Measurements from ENCODE around the gene CTIF.
"Not testable (repeated sequence)": the region's sequence is repeated elsewhere in the genome, so short reads cannot be mapped to it uniquely, and the experiment has no call there.

Gene CTIF

DNA sequence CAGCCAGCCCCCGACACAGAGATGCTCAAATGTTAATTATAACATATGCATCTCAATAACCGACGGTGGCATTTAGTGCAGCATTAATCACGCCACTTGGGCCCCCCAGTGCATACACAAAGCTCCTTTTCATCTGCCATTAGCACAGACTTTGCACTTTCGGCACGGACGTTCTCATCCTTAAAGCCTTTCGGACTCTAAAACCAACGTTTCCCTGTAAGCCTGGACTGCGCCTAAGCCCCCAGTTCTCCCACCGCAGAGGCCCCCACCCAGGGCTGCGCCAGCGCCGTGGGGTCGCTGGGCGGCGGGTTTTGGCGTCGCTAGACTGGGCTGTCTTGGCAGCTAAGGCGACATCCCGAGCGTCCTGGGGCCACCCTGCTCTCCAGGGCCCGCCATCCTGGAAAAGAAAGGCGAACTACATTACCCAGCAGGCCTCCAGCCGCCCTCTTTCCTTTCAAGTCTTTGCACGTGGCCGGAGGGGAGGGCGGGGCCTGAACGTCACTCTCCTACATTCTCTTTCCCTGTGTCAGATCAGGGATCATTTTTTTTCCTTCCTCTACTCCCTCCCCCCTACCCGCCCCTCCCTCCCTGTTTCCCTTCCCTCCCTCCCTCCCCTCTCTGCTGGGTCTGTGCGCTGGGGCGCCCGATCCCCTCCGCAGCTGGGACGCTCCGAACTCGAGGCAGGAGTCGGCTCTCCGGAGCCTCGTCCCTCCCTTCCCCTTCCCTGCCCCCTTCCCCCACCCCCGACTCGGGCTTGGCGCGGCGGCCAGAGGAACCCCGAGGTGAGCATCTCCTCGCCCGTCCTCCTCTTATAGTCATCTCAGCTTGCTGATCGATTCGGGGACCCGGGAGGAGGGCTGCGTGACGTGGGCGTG is at the start of gene CTIF:
CTIF (plus strand) TSS at position 501 of the 875 bp plus-strand sequence. CDS start 80,535 bp downstream, outside the sequence.
- peak; percentile 7 for DNase-seq

DNA sequence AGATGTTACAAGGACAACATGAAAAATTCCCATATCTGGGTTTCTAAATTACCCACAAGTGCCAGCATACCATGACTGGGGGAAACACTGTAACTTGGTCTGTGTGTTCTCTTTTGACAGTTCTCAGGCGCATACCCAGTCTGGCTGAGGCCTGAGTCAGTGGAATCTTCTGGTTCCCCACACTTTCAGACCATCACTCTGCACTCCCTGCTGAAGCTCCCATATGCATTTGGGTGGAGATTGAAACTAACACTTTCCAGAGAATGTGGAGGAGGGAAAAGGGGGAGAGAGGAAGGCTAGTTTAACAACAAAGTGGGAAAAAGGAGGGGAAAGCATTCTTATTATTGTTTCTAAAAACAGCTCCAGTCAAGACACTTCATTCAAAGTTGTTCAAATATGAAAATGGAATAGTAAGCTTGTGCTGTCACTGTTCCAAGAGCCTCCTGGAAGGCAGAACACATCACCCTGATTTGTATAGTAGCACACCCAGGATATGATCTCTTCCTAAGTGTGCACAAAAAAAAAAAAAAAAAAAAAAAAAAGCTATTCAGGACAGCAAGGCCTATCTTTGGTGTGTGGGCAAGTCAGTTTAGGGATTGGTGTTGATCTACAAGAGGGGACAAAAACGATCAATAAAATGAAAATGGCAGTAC is 48.1 kb upstream of the CTIF start:
- DNase-seq: no peak

DNA sequence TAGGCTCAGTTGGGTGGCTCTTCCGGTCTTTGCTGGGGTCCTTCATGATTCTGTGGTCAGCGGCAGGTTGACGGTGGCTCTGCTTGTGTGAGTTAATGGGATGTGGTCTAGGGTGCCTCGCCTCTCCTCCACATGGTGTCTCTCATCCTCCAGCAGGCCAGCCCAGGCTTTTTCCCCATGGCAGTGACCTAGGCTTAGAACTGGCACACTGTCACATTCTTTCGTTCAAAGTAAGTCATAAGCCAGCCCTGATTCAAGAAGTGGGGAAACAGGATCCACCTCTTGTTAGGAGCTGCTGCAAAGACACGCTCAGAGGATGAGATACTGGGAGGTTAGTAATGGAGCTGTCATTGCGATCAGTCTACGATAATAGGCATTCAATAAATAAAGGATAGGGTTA is 46.0 kb upstream of the CTIF start:
- DNase-seq: no peak

DNA sequence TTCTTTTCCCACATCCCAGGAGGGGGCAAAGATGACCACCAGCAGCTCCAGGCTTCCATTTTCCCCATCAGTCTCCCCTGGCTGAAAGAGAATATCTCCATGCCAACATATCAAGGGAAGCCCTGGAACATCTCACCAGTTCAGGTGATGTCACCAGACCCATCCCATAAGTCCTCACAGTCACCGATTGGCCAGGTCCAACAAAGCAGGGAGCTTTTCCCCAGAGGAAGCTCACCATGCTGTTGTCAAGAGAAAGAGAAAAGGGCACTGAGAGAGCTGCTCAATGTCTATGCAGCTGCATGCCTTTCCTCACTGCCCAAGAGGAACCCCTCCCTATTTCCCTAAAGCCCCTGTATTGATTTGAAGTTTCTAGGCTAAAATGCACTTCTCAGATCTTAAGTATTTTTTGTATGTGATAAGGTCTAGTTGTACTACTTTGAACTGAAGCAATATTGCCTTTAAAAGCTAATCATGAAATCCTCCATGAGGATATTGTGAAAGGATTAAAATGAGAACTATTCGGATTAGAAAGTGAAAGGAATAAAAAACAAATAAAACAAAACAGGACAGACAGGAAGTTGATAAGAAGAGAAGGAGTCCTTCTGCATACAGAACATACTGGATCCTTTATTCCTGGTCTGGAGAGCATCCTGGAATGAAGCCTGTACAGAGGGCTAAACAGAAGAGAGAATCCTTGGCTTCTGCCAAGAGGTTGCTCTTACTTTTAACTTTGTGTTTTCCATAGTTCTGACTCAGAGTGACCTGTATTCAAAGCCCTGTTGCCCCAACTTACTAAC is 45.2 kb upstream of the CTIF start:
- no peak for DNase-seq

DNA sequence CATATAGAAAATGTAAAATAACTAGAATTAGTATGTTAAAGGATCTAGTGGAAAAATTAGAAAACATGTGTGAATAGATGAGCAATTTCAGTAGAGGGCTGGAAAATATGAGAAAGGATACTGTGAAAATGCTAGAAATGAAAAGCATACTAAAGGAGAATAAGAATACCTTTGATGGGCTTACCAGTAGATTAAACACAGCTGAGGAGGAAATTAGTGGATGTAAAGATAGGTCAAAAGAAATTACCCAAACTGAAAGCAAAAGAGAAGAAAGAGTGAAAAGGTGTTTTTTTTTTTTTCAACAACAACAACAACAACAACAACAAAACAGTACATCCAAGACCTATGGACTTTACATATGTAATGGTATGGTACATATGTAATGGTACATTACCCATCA is 41.0 kb upstream of the CTIF start:
- DNase-seq: no peak

DNA sequence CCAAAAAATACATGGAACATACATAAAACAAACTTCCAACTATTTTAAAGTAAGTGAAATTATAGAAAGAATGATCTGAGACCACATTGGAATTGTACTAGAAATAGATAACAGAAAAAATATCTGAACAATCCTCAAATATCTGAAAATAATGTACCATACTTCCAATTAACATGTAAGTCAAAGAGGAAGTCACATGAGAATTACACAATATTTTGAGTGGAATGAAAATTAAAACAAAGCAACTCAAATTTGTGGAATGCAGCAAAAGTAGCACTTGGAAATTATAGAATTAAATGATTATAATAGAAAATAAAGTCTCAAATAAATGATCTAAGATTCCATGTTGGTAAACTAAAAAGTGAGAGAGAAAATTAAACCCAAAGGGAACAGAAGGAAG is 38.3 kb upstream of the CTIF start:
- DNase-seq: no peak

DNA sequence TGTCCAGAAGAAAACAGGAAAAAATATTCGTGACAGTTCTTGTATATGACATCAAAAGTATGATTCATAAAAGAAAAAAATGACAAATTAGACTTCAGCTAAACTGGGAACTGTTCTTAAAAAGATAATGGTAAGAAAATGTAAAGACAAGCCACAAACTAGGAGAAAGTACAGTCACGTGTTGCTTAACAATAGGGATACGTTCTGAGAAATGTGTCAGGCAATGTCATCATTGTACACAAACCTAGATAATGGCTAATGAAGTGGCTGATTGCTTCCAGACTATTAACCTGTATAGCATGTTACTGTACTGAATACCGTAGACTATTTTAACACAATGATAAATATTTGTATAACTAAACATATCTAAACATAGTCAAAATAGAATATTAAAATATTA is 35.9 kb upstream of the CTIF start:
- no peak for DNase-seq

DNA sequence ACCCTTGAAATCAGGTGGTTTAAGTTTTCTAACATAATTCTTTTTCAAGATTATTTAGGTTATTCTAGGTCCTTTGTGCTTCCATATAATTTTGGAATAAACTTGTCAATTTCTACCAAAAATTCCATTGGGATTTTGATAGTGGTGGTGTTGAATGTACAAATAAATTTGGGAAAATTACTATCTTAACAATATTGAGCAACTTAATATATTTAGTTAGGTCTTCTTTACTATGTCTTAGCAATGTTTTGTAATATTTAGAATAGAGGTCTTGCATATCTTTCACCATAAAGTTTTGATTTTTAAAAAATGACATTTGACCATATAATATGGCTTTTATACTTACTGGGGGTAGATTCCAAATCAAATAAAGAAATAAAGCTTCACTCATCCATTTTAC is 34.0 kb upstream of the CTIF start:
- DNase-seq: no peak

DNA sequence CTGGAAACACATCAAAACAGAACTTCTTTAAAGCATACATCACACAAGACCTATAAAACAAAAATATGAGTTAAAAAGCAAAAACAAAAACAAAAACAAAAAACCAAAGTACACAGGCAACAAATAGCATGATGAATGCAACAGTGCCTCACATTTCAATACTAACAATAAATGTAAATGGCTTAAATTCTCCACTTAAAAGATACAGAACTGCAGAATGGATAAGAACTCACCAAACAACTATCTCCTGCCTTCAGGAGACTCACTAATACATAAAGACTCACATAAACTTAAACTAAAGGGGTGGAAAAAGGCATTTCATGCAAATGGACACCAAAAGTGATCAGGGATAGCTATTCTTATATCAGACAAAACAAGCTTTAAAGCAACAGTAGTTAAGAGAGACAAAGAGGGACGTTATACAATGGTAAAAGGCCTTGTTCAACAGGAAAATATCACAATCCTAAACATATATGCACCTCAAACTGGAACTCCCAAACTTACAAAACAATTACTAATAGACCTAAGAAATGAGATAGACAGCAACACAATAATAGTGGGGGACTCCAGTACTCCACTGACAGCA is 31.8 kb upstream of the CTIF start:
- DNase-seq: not testable (repeated sequence)

DNA sequence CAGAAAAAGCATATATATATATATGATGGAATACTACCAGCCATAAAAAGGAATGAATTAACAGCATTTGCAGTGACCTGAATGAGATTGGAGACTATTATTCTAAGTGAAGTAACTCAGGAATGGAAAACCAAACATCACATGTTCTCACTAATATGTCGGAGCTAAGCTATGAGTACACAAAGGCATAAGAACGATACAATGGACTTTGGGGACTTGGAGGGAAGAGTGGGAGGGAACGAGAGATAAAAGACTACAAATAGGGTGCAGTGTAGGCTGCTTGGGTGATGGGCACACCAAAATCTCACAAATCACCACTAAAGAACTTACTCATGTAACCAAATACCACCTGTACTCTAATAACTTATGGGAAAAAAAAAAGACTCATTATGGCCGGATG is 26.3 kb upstream of the CTIF start:
- not testable (repeated sequence) for DNase-seq

DNA sequence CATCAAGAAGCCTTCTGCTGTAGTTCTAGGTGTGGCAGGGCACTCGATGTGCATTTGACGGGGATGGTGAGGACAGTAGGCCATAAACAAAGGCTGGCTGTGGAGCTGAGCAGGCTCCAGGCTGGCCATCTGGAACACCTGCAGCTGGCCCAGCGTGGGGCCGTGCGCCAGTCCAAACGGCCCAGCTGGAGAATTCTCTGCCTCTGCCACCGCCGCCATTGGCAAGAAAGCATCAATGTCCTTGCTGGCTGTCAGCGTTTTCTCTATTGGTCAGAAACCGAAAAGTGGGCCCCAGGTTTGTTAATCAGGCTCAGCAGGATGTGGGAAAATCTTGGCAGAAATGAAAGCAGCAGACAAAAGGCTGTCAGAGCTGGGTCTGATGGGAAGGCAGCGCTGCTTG is 24.0 kb upstream of the CTIF start:
- DNase-seq: no peak

DNA sequence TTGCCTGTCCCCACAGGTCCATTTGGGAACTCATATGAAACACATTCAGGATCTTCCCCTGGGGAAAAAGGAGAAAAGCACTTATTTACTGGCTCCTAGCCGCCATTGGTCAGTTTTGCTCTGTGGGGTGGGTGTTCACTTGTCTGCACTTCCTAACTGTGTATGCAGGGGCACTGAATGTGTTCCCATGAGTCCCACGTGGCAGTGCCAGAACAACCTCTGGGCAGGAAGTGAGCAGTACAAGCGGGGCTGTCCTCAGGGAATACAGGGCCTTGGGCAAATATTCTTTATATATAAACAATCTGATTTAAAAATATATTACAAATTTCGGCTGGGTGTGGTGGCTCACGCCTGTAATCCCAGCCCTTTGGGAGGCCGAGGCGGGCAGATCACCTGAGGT is 21.8 kb upstream of the CTIF start:
- DNase-seq: no peak

DNA sequence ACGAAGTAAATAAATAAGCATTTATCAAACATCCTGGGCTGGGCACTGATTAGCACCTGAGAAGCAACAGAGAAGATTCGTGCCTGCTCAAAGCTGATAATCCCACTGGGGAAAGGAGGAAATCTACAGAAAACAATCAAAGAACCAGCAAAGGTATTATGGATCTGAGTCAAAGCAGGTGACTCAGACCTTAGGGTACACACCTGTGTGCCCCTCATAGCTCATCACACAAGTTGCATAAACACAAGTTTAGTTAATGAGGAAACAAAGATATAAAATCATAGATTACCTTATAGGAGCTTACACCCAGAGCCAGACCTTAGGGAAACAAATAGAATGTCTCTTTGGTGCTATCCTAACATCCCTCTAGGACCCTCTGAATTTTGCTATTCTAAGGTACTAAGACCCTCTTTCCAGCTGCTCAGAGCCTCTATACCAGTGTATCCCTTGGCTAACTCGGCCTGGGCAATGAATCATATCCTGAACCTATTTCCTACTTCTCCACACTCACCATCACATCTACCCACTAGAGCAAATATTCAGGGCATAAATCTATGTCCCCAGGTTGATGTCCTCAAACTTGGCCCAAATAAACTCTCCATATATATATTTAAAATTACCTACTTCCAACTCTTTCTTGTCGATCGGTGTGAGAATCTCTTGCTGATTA is 19.3 kb upstream of the CTIF start:
- no peak for DNase-seq

DNA sequence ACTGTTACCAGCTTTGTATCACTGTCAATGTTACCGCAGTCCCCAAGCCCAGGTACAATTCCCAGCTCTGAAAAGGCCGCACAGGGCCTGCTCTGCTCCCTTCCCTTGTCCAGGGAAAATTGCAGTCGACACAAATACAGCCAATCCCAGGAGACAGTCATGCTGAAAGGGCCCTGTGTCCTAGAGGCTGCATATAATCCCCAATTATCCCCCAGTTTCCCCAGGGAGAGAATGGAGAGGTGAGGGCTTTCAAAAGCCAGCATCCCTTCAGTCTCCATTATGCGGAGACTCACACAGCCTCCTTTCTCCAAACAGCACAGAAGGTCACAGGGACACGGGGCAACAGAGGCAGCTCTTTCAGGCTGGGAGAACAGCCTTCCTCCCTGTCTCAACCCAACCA is 17.1 kb upstream of the CTIF start:
- DNase-seq: no peak

DNA sequence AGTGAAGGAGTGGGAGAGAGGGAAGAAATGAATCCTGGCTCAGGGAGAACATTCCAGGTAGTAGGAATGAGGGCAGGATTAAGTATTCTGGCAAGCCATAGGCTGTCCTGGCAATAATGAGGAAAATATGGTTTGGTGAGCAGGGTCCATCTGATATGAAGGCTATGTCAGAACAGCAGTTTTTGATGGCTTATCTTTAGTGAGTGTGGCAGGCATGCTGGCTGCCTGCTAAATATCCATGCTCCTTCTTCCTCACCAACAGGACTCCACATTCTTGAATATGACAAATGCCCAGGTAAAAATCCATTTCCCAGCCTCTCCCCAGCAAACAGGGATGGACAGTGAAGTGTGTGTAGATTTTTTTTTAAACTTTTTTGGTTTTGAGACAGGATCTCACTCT is 13.2 kb upstream of the CTIF start:
- DNase-seq: no peak

DNA sequence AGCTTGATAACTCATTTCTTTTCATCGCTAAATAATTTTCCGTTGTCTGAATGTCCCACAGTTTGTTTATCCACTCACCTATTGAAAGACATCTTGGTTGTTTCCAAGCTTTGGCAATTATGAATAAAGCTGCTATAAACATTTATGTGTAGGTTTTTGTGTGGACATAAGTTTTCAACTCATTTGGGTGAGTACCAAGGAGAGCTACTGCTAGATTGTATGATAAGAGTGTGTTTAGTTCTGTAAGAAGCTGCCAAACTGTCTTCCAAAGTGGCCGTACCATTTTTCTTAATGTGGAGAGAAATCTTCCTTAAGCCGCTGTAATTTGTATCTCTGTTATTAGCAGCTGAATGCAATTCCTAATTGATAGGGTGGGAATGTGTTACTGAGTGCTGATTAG is 11.4 kb upstream of the CTIF start:
- DNase-seq: no peak

DNA sequence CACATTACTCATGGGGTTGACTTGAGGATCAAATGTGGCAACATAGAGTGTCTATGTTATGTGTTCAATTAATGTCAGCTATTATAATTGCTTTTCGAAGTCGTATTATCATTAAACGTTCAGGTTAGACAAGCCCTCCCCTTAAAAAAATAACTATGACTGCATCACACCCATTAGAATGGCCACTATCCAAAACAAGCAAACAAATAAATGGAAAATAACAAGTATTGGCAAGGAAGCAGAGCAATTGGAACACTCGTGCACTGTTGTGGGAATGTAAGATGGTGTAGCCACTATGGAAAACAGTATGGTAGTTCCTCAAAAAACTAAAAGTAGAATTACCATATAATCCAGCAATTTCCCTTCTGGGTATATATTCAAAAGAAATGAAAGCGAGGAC is 10.0 kb upstream of the CTIF start:
- no peak for DNase-seq

DNA sequence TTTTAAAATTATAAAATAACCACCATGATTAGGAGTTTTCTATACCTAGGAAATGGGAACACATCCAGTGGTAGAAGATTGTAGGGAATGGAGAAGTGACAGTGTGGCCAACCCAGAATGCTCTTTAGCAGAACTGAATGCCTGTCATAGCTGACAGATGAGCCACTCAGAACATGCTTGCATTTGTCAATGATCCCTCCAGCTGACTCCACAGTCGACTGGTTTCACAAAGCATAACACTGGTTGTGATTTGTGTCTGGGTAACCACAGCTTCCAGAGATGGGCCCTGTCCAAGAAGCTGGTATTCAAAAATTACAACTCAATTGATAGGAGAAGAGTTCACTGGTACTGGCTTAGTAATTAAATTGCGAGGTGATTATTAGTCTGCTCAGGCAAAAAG is 9.0 kb upstream of the CTIF start:
- no peak for DNase-seq

DNA sequence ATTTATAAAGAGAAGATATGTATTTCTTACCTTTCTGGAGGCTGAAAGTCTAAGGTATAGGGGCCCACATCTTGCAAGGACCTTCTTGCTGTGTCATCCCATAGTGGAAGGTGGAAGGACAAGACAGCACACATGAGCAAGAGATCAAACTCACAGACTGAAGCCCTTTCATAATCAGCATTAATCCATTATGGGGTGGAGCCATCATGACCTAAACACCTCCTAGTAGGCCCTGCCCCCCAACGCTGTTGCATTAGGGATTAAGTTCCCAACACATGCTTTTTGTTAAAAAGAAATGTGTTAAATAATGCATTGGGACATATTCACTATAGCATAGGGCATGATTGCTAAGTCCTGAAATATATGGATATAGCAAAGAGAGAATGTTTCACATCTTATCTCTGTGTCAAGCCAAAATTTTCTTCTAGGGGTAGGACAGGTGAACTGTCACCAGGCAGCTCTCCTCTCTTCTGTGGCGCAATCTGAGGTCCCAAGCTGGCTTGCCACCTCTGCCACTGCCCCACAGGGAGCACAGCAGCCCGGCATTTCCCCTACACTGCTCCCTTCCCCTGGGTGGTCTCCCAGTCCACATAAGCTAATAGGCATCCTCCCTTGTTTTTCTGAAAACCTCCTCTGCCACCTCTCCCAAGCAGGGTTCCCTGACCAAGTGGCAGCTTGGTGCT is 8.3 kb upstream of the CTIF start:
- no peak for DNase-seq

DNA sequence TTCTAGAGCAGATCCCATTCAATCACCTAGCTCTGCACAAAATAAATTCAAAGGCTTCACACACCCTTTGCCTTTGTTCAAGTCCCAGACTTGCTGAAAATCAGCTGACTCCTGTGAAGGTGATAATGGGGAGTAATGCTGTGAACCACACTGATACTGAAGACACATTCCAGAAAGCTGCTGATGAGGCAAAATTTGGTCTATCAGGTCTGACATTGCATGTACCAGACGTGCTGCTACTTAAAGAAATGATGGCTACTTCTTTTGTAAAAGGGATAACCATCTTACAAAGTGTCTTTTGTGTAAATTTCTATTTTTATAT is 7.8 kb upstream of the CTIF start:
- DNase-seq: no peak

DNA sequence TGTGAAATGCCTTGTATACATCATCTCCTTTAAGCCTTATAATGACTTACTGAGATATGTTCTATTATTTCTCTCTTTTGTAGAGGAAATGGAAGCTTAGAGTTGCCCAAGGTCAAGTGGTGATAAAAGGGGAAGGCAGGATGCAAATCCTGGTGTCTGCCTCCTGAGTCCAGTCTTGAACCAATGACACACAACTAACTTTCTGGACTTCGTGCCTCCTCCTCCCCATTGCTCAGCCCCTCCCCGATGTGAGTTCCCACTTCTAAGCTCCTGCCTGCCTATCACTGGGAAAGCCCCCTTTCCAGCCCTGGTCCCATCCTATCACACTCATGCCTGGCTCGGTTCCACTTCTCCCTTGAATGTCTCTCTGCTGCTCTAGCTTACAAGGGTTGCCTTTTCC is 6.9 kb upstream of the CTIF start:
- no peak for DNase-seq

DNA sequence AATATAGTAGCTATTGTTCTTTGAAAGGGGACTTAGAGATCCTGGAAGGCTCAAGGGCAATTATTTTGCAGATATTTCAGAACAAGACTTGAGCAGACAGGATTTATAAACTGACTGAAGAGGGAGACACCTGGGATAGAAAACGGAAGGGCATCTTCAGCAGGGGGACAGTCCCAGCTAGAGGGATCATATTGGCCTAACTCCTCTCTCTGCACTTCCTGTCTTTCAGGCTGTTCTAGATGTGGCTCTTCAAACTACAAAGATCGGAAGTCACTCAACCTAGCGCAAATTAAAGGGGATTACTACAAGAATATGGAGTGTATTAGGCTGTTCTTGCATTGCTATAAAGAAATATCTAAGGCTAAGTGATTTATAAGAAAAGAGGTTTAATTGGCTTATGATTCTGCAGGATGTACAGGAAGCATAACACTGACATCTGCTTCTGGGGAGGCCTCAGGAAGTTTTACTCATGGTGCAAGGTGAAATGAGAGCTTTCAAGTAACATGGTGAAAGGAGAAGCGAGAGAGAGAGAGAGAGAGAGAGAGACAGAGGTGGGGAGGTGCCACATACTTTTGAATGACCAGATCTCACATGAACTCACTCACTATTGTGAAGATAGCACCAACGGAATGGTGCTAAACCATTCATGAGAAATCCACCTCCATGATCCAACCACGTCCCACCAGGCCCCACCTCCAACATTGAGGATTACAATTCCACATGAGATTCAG is 5.3 kb upstream of the CTIF start:
- DNase-seq: no peak

Data from SIG-M5 (cell line).